ENCODE measurements around the gene LEMD3. TPM values are rescaled to one million over a fixed set of nuclear protein-coding genes. Genes with fewer than 3 reads are reported as not detected.

The LEMD3 gene
- total RNA-seq, 1 donor from 2014 or later: 20.9 TPM

GRCh38 chr12:65162609-65163008 is 6.8 kb upstream of the LEMD3 start:
- no peak overlapping the region for H3K4me2 ChIP-seq (ENCODE audit: low read length)
- no peak for DNase-seq (ENCODE audit: low read depth)
- no peaks in the 10 kb centered on the region for H3K9me3 ChIP-seq (ENCODE audit: insufficient read depth, low read depth, low read length)
- TF ChIP-seq EZH2 (IDR thresholded peaks at IDR 0.05; ENCODE audit: insufficient read depth, low read length) (no peak), CTCF (IDR thresholded peaks at IDR 0.05; ENCODE audit: insufficient read depth, low read depth, low read length) (no peak)
- Mint-ChIP-seq H3K4me3 (ENCODE audit: unreplicated experiment) (no peak overlapping the region), H3K36me3 (ENCODE audit: low read depth, unreplicated experiment) (no peaks in the 10 kb centered on the region), H3K9me3 (ENCODE audit: unreplicated experiment) (no peaks in the 10 kb centered on the region), H3K27me3 (ENCODE audit: low read depth, unreplicated experiment) (no peaks in the 10 kb centered on the region), H3K27ac (ENCODE audit: unreplicated experiment) (no peak overlapping the region), H3K4me1 (ENCODE audit: low read depth, unreplicated experiment) (no peaks in the 10 kb centered on the region)
- FAIRE-seq: no peak
- no peak overlapping the region for H3K27ac ChIP-seq (ENCODE audit: low read depth, low read length)
- no peaks in the 10 kb centered on the region for H3K79me2 ChIP-seq (ENCODE audit: insufficient read depth, low read length)
- no peak overlapping the region for H2AFZ ChIP-seq (ENCODE audit: low read depth, low read length)
- H3K4me3 ChIP-seq (ENCODE audit: insufficient read depth, low read depth, low read length): no peak overlapping the region
- no peak overlapping the region for H3K9ac ChIP-seq (ENCODE audit: low read length)
- no peaks in the 10 kb centered on the region for H4K20me1 ChIP-seq (ENCODE audit: insufficient read depth, low read length)
- H3K36me3 ChIP-seq (ENCODE audit: insufficient read depth, low read length): no peaks in the 10 kb centered on the region
- H3K27me3 ChIP-seq (ENCODE audit: insufficient read depth, low read length): peaks cover 6% of the 10 kb centered on the region
- H3K4me1 ChIP-seq (ENCODE audit: insufficient read depth, low read length): no peaks in the 10 kb centered on the region

DNA sequence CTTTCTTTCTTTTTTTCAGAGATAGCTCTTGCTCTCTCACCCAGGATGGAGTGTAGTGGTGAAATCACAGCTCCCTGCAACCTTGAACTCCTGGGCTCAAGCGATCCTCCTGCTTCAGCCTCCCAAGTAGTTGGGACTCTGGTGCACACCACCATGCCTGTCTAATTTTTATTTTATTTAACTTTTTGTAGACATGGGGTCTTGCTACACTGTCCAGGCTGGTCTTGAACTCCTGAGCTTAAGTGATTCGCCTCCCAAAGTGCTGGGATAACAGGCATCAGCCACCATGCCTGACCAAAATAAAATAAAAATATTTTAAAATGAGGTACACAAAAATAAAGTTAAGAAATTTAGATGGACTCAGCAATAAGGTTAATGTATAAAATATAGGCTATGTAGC is 5.1 kb upstream of the LEMD3 start:
- H3K4me1 Mint-ChIP-seq (ENCODE audit: low read depth, unreplicated experiment): peaks cover 5% of the 10 kb centered on the region
- no peak overlapping the region for H3K4me3 Mint-ChIP-seq (ENCODE audit: unreplicated experiment)
- H3K27ac Mint-ChIP-seq (ENCODE audit: unreplicated experiment): no peak overlapping the region
- no peak overlapping the region for H2AFZ ChIP-seq (ENCODE audit: low read depth, low read length)
- no peak overlapping the region for H3K4me2 ChIP-seq (ENCODE audit: low read length)
- no peak overlapping the region for H3K27ac ChIP-seq (ENCODE audit: low read depth, low read length)
- peaks cover 3% of the 10 kb centered on the region for H3K4me1 ChIP-seq (ENCODE audit: insufficient read depth, low read length)
- TF ChIP-seq EZH2 (IDR thresholded peaks at IDR 0.05; ENCODE audit: insufficient read depth, low read length) (no peak), CTCF (IDR thresholded peaks at IDR 0.05; ENCODE audit: insufficient read depth, low read depth, low read length) (no peak)
- H3K9me3 Mint-ChIP-seq (ENCODE audit: unreplicated experiment): no peaks in the 10 kb centered on the region
- no peak overlapping the region for H3K4me3 ChIP-seq (ENCODE audit: insufficient read depth, low read depth, low read length)
- no peaks in the 10 kb centered on the region for H3K27me3 Mint-ChIP-seq (ENCODE audit: low read depth, unreplicated experiment)
- H3K27me3 ChIP-seq (ENCODE audit: insufficient read depth, low read length): peaks cover 6% of the 10 kb centered on the region
- H3K9ac ChIP-seq (ENCODE audit: low read length): no peak overlapping the region
- DNase-seq (ENCODE audit: low read depth): no peak
- H3K36me3 ChIP-seq (ENCODE audit: insufficient read depth, low read length): no peaks in the 10 kb centered on the region
- no peaks in the 10 kb centered on the region for H3K36me3 Mint-ChIP-seq (ENCODE audit: low read depth, unreplicated experiment)
- no peaks in the 10 kb centered on the region for H3K9me3 ChIP-seq (ENCODE audit: insufficient read depth, low read depth, low read length)
- no peaks in the 10 kb centered on the region for H4K20me1 ChIP-seq (ENCODE audit: insufficient read depth, low read length)
- no peak for FAIRE-seq
- peaks cover 5% of the 10 kb centered on the region for H3K79me2 ChIP-seq (ENCODE audit: insufficient read depth, low read length)

GRCh38 chr12:65164774-65165173 is 4.6 kb upstream of the LEMD3 start:
- H3K27me3 Mint-ChIP-seq (ENCODE audit: low read depth, unreplicated experiment): no peaks in the 10 kb centered on the region
- Histone ChIP-seq H3K79me2 (ENCODE audit: insufficient read depth, low read length) (peaks cover 10% of the 10 kb centered on the region), H3K36me3 (ENCODE audit: insufficient read depth, low read length) (no peaks in the 10 kb centered on the region), H3K9me3 (ENCODE audit: insufficient read depth, low read depth, low read length) (no peaks in the 10 kb centered on the region), H3K4me1 (ENCODE audit: insufficient read depth, low read length) (peaks cover 3% of the 10 kb centered on the region), H3K27me3 (ENCODE audit: insufficient read depth, low read length) (peaks cover 6% of the 10 kb centered on the region), H3K9ac (ENCODE audit: low read length) (no peak overlapping the region), H3K4me2 (ENCODE audit: low read length) (no peak overlapping the region), H3K27ac (ENCODE audit: low read depth, low read length) (no peak overlapping the region), H3K4me3 (ENCODE audit: insufficient read depth, low read depth, low read length) (no peak overlapping the region), H2AFZ (ENCODE audit: low read depth, low read length) (no peak overlapping the region), H4K20me1 (ENCODE audit: insufficient read depth, low read length) (no peaks in the 10 kb centered on the region)
- H3K4me1 Mint-ChIP-seq (ENCODE audit: low read depth, unreplicated experiment): peaks cover 5% of the 10 kb centered on the region
- FAIRE-seq: no peak
- H3K36me3 Mint-ChIP-seq (ENCODE audit: low read depth, unreplicated experiment): no peaks in the 10 kb centered on the region
- no peak overlapping the region for H3K27ac Mint-ChIP-seq (ENCODE audit: unreplicated experiment)
- DNase-seq (ENCODE audit: low read depth): no peak
- H3K4me3 Mint-ChIP-seq (ENCODE audit: unreplicated experiment): no peak overlapping the region
- no peak for TF ChIP-seq CTCF (IDR thresholded peaks at IDR 0.05; ENCODE audit: insufficient read depth, low read depth, low read length)
- no peak for TF ChIP-seq EZH2 (IDR thresholded peaks at IDR 0.05; ENCODE audit: insufficient read depth, low read length)
- no peaks in the 10 kb centered on the region for H3K9me3 Mint-ChIP-seq (ENCODE audit: unreplicated experiment)
